Measurements from ENCODE around the gene RBP2.

Gene RBP2

DNA sequence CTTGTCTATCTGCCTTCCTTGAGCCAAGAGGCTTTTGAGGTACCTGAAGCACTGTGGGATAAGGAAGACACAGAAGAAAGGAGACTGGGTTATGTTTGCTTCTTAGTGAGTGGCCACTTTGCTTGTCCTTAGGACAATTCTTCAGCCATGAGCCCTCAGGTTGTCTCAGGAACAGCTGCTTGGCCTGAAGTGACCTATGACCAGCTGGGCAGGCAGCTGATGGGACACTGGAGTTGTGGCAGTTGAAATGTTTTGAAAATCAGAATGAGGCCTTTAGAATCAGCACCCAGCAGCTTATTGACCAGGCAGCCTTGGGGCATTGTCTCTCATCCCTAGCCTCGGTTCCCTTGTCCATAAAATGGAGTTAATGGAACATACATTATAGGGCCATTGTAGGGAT is 37.0 kb downstream of the RBP2 start:
- Histone ChIP-seq H3K9me3 (ENCODE audit: control insufficient read depth, low read length) (no peaks in the 10 kb centered on the region), H3K4me2 (ENCODE audit: low read length) (no peak overlapping the region), H3K27me3 (ENCODE audit: control insufficient read depth, insufficient read depth, low read length) (no peaks in the 10 kb centered on the region), H3K79me2 (no peaks in the 10 kb centered on the region), H3K4me1 (peaks cover 10% of the 10 kb centered on the region), H3K9ac (no peak overlapping the region), H3K36me3 (ENCODE audit: control insufficient read depth, insufficient read depth, low read length) (no peaks in the 10 kb centered on the region), H2AFZ (no peak overlapping the region), H3K27ac (no peak overlapping the region), H3K4me3 (ENCODE audit: low read depth, low read length) (no peak overlapping the region)
- TF ChIP-seq, protein P1, sequence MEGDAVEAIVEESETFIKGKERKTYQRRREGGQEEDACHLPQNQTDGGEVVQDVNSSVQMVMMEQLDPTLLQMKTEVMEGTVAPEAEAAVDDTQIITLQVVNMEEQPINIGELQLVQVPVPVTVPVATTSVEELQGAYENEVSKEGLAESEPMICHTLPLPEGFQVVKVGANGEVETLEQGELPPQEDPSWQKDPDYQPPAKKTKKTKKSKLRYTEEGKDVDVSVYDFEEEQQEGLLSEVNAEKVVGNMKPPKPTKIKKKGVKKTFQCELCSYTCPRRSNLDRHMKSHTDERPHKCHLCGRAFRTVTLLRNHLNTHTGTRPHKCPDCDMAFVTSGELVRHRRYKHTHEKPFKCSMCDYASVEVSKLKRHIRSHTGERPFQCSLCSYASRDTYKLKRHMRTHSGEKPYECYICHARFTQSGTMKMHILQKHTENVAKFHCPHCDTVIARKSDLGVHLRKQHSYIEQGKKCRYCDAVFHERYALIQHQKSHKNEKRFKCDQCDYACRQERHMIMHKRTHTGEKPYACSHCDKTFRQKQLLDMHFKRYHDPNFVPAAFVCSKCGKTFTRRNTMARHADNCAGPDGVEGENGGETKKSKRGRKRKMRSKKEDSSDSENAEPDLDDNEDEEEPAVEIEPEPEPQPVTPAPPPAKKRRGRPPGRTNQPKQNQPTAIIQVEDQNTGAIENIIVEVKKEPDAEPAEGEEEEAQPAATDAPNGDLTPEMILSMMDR (IDR thresholded peaks at IDR 0.05), result no peak

DNA sequence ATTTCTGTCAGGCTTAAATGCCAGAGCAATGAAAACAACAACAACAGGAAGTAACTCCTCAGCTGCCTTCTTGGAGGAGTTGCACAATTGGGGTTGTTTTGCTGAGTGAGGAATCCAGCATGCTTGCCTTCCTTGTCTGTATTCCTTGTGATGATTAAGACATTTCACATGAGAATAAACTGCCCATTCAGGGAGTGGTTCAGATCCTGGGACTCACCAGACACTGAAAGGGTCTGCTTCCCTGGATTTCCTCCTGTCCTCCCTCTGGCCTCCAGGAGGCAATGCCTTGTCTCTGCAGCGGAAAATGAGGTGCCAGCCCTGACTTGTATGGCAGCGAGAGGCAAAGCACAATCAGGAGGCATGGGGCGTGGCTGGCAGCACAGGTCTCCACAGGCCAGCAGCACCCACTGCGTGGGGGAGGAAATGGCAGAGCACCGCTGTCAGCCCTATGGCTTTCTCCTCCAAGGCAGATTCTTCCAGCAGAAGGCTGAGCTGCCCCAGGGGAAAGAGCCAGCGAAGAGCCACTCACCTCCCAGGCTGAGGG is 41.5 kb downstream of the RBP2 start:
- Histone ChIP-seq H3K9me3 (ENCODE audit: control insufficient read depth, low read length) (no peaks in the 10 kb centered on the region), H2AFZ (peak overlapping the region; percentile 14), H3K36me3 (ENCODE audit: control insufficient read depth, insufficient read depth, low read length) (no peaks in the 10 kb centered on the region), H3K27ac (no peak overlapping the region), H3K4me1 (peaks cover 10% of the 10 kb centered on the region), H3K4me3 (ENCODE audit: low read depth, low read length) (no peak overlapping the region), H3K79me2 (no peaks in the 10 kb centered on the region), H3K4me2 (ENCODE audit: low read length) (no peak overlapping the region), H3K9ac (no peak overlapping the region), H3K27me3 (ENCODE audit: control insufficient read depth, insufficient read depth, low read length) (no peaks in the 10 kb centered on the region)
- TF ChIP-seq, protein P1 (IDR thresholded peaks at IDR 0.05), result no peak

DNA sequence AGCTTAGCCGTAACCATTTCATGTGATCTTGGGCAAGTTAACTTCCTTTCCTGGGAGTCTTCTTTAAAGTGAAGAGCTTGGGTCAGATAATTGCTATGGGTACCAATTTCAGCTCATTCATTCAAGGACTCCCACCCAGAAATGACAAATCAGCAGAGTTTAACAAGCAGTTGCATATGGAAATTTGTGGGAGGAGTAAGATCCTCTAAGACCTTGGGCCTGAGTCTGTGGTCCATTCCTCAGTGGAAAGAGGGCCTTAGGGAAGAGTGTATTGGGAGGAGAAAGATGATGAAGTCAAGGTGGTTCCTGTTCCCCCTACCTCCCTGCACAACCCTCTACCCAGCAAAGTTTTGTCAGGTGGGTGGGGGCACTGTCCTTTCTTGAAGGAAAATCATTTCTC is 42.1 kb downstream of the RBP2 start:
- no peaks in the 10 kb centered on the region for H3K9me3 ChIP-seq (ENCODE audit: control insufficient read depth, low read length)
- TF ChIP-seq, protein P1 (IDR thresholded peaks at IDR 0.05), result no peak
- no peak overlapping the region for H3K9ac ChIP-seq
- no peaks in the 10 kb centered on the region for H3K36me3 ChIP-seq (ENCODE audit: control insufficient read depth, insufficient read depth, low read length)
- H2AFZ ChIP-seq, result no peak overlapping the region
- no peaks in the 10 kb centered on the region for H3K27me3 ChIP-seq (ENCODE audit: control insufficient read depth, insufficient read depth, low read length)
- no peak overlapping the region for H3K27ac ChIP-seq
- H3K4me3 ChIP-seq (ENCODE audit: low read depth, low read length), result no peak overlapping the region
- no peaks in the 10 kb centered on the region for H3K79me2 ChIP-seq
- peaks cover 8% of the 10 kb centered on the region for H3K4me1 ChIP-seq
- H3K4me2 ChIP-seq (ENCODE audit: low read length), result no peak overlapping the region

DNA sequence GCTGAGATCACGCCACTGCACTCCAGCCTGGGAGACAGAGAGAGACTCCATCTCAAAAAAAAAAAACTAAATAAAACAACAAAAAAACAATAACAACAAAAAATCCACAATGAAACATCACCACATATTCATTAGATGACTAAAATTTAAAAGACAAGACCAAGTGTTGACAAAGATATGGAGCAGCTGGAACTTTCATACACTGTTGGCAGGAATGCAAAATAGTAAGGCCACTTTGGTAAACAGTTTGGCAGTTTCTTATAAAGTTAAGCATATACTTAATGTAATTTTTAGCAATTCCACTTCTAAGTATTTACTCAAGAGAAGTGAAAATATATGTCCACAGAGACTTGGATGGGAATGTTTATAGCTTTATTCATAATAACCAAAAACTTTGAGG is 43.2 kb downstream of the RBP2 start:
- TF ChIP-seq, protein P1 (IDR thresholded peaks at IDR 0.05), result no peak
- no peaks in the 10 kb centered on the region for H3K36me3 ChIP-seq (ENCODE audit: control insufficient read depth, insufficient read depth, low read length)
- H2AFZ ChIP-seq, result no peak overlapping the region
- H3K27ac ChIP-seq, result no peak overlapping the region
- no peaks in the 10 kb centered on the region for H3K27me3 ChIP-seq (ENCODE audit: control insufficient read depth, insufficient read depth, low read length)
- H3K9ac ChIP-seq, result no peak overlapping the region
- H3K4me3 ChIP-seq (ENCODE audit: low read depth, low read length), result no peak overlapping the region
- H3K4me1 ChIP-seq, result peaks cover 3% of the 10 kb centered on the region
- H3K4me2 ChIP-seq (ENCODE audit: low read length), result no peak overlapping the region
- no peaks in the 10 kb centered on the region for H3K79me2 ChIP-seq
- no peaks in the 10 kb centered on the region for H3K9me3 ChIP-seq (ENCODE audit: control insufficient read depth, low read length)

DNA sequence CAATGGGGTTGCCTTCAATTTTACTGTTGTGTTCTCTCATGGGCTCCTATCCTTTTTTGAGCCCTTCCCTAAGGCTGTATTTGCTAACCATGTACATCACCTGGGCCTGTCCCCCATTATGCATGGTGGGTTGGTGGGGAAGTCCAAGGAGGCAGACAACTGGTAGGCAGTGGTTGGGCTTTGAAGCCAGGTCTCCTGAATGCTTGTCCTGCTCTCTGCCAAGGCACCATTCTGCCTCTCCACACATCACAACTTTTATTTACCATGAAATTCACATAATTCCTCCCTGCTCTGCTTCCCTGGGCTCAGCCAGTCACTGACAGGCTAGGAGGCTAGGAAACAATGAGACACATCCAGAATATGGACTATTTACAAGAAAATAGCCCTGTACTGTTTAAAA is 45.8 kb downstream of the RBP2 start:
- no peaks in the 10 kb centered on the region for H3K27me3 ChIP-seq (ENCODE audit: control insufficient read depth, insufficient read depth, low read length)
- no peak overlapping the region for H3K4me3 ChIP-seq (ENCODE audit: low read depth, low read length)
- no peak overlapping the region for H3K9ac ChIP-seq
- H3K4me1 ChIP-seq, result peaks cover 3% of the 10 kb centered on the region
- no peak overlapping the region for H3K4me2 ChIP-seq (ENCODE audit: low read length)
- H3K27ac ChIP-seq, result no peak overlapping the region
- no peak overlapping the region for H2AFZ ChIP-seq
- no peaks in the 10 kb centered on the region for H3K9me3 ChIP-seq (ENCODE audit: control insufficient read depth, low read length)
- H3K79me2 ChIP-seq, result no peaks in the 10 kb centered on the region
- H3K36me3 ChIP-seq (ENCODE audit: control insufficient read depth, insufficient read depth, low read length), result no peaks in the 10 kb centered on the region
- TF ChIP-seq, protein P1 (IDR thresholded peaks at IDR 0.05), result no peak

Data from parathyroid adenoma (tissue), 2 donors.